MM.1S (cell line): ENCODE data around the gene MKRN2.

Experiments
- DNase-seq: peaks from one replicate; pipeline ENCODE4 v3.0.0-alpha.2; 2015
- H2AFZ ChIP-seq: fragments of 300-600 bp; sonication (generic); 2 replicates; pipeline ENCODE4 v1.6.0; 2016; ENCODE audit warnings: antibody characterized with exemption, low read length
- H3F3A ChIP-seq: fragments of 300-600 bp; sonication (generic); 2 replicates; pipeline ENCODE4 v1.6.1; 2016; ENCODE audit warnings: mild to moderate bottlenecking, antibody characterized with exemption, low read length, moderate library complexity, mixed read lengths; ENCODE audit not compliant: insufficient read depth
- H3K27ac ChIP-seq: fragments of 300-600 bp; sonication (generic); 2 replicates; pipeline ENCODE4 v1.5.1; 2016; ENCODE audit warnings: mild to moderate bottlenecking, low read length
- H3K27me3 ChIP-seq: fragments of 300-600 bp; sonication (generic); replicated peaks from 2 replicates; pipeline ENCODE4 v1.6.0; 2016; ENCODE audit warnings: low read length; ENCODE audit not compliant: insufficient read depth
- H3K36me3 ChIP-seq: fragments of 300-600 bp; sonication (generic); replicated peaks from 2 replicates; pipeline ENCODE4 v1.6.1; 2016; ENCODE audit warnings: mild to moderate bottlenecking, low read length, mixed read lengths; ENCODE audit not compliant: insufficient read depth
- H3K4me1 ChIP-seq: fragments of 300-600 bp; sonication (generic); 2 replicates; pipeline ENCODE4 v1.6.1; 2016; ENCODE audit warnings: low read length, mixed read lengths
- H3K4me2 ChIP-seq: fragments of 300-600 bp; sonication (generic); 2 replicates; pipeline ENCODE4 v1.6.0; 2016; ENCODE audit warnings: low read depth, low read length
- H3K4me3 ChIP-seq: fragments of 300-600 bp; sonication (generic); 2 replicates; pipeline ENCODE4 v1.5.1; 2016; ENCODE audit warnings: low read length, mixed read lengths
- H3K79me2 ChIP-seq: fragments of 300-600 bp; sonication (generic); 2 replicates; pipeline ENCODE4 v1.6.1; 2016; ENCODE audit warnings: mixed run types, low read length, mixed read lengths
- H3K9ac ChIP-seq: fragments of 300-600 bp; sonication (generic); 2 replicates; pipeline ENCODE4 v1.6.1; 2016; ENCODE audit warnings: low read length, mixed read lengths
- H3K9me2 ChIP-seq: fragments of 300-600 bp; sonication (generic); replicated peaks from 2 replicates; pipeline ENCODE4 v1.6.1; 2016; ENCODE audit warnings: mild to moderate bottlenecking, low read length, mixed read lengths; ENCODE audit not compliant: insufficient read depth
- H3K9me3 ChIP-seq: fragments of 300-600 bp; sonication (generic); replicated peaks from 2 replicates; pipeline ENCODE4 v1.6.1; 2016; ENCODE audit warnings: mild to moderate bottlenecking, low read length, mixed read lengths; ENCODE audit not compliant: insufficient read depth
- H4K20me1 ChIP-seq: fragments of 300-600 bp; sonication (generic); 2 replicates; pipeline ENCODE4 v1.6.1; 2016; ENCODE audit warnings: mild to moderate bottlenecking, low read length, moderate library complexity, mixed read lengths; ENCODE audit not compliant: insufficient read depth
- EZH2 ChIP-seq: fragments of 300-600 bp; sonication (generic); optimal IDR thresholded peaks from 2 replicates; pipeline ENCODE3; 2017; ENCODE audit warnings: low read depth, mild to moderate bottlenecking, antibody characterized with exemption, low read length, mixed read lengths
- EZH2phosphoT487 ChIP-seq: fragments of 300-600 bp; sonication (generic); IDR thresholded peaks from 2 replicates; pipeline ENCODE4 v1.6.1; 2018; ENCODE audit warnings: antibody characterized with exemption, low read length
- TF ChIP-seq, protein P1 (sequence below): fragments of 300-600 bp; sonication (generic); IDR thresholded peaks from 2 replicates; pipeline ENCODE4 v1.5.1; 2016; ENCODE audit warnings: antibody characterized with exemption, low read length, mixed read lengths

The MKRN2 gene

DNA sequence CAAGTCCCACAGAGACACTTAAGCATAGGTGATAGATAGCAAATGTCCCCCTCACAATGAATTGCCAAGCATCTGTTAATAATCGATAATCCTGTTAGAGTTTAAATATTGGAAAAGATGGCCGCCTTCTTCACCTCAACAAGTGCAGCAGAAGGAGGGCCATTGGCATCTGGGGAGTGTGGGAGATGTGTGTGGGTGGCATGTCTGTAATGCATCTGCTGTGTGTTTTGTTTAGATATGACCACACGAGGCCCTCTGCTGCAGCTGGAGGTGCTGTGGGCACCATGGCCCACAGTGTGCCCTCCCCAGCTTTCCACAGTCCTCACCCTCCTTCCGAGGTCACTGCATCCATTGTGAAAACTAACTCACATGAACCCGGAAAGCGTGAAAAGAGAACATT lies 12.9 kb downstream of the MKRN2 start:
- Histone ChIP-seq H3K9me3 (no peaks in the 10 kb centered on the region), H3K4me1 (peaks cover 13% of the 10 kb centered on the region), H3K27me3 (no peaks in the 10 kb centered on the region), H3K9me2 (no peaks in the 10 kb centered on the region), H2AFZ (no peak overlapping the region), H3K79me2 (peaks cover 47% of the 10 kb centered on the region), H4K20me1 (peaks cover under 1% of the 10 kb centered on the region; the same call in 1 of the 2 replicates), H3K4me2 (no peak overlapping the region), H3K4me3 (no peak overlapping the region), H3F3A (peaks cover 8% of the 10 kb centered on the region), H3K9ac (no peak overlapping the region), H3K27ac (no peak overlapping the region), H3K36me3 (0 out of 2 replicates have a peak, but pooled peaks cover 5% of the 10 kb centered on the region)
- TF ChIP-seq EZH2 = no peak
- TF ChIP-seq EZH2phosphoT487 = no peak
- TF ChIP-seq, protein P1, sequence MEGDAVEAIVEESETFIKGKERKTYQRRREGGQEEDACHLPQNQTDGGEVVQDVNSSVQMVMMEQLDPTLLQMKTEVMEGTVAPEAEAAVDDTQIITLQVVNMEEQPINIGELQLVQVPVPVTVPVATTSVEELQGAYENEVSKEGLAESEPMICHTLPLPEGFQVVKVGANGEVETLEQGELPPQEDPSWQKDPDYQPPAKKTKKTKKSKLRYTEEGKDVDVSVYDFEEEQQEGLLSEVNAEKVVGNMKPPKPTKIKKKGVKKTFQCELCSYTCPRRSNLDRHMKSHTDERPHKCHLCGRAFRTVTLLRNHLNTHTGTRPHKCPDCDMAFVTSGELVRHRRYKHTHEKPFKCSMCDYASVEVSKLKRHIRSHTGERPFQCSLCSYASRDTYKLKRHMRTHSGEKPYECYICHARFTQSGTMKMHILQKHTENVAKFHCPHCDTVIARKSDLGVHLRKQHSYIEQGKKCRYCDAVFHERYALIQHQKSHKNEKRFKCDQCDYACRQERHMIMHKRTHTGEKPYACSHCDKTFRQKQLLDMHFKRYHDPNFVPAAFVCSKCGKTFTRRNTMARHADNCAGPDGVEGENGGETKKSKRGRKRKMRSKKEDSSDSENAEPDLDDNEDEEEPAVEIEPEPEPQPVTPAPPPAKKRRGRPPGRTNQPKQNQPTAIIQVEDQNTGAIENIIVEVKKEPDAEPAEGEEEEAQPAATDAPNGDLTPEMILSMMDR = no peak
- no peak for DNase-seq

- Histone ChIP-seq H3K9ac (no peak overlapping the region), H3K9me3 (no peaks in the 10 kb centered on the region), H2AFZ (no peak overlapping the region), H3K27me3 (no peaks in the 10 kb centered on the region), H3K36me3 (0 out of 2 replicates have a peak, but pooled peaks cover 5% of the 10 kb centered on the region), H3K4me3 (no peak overlapping the region), H3K27ac (no peak overlapping the region), H4K20me1 (no peaks in the 10 kb centered on the region), H3K9me2 (no peaks in the 10 kb centered on the region), H3F3A (no peaks in the 10 kb centered on the region), H3K79me2 (peaks cover 26% of the 10 kb centered on the region), H3K4me1 (0 out of 2 replicates have a peak, but pooled peaks cover under 1% of the 10 kb centered on the region), H3K4me2 (no peak overlapping the region)
- no peak for TF ChIP-seq EZH2
- TF ChIP-seq, protein P1 = no peak
- TF ChIP-seq EZH2phosphoT487 = no peak
- no peak for DNase-seq
Observed at GRCh38 chr3:12571986-12572385, 15.1 kb downstream of the MKRN2 start.

DNA sequence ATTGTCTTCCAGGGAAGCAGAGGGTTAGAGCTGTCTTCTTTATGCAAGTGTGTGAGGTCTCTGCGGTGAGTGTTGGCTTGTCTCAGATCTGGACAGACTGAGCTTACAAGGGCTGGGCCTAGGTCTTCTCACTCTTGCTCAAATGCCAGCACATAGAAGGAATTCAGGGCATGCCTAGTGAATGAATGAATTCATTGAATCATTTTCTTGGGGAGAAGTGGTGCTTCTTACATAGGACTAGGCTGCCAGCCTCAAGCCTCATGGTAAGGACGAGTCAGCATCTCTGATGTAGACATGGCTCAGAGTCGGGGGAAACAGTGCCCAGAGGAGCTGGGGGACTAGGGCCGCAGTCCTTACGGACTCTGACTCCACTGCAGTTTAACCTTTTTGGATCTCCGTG lies 17.2 kb downstream of the MKRN2 start:
- Histone ChIP-seq H3K4me3 (no peak overlapping the region), H3K27ac (no peak overlapping the region), H3K4me1 (no peaks in the 10 kb centered on the region), H3K9ac (no peak overlapping the region), H3K79me2 (peaks cover 6% of the 10 kb centered on the region; the same call in 1 of the 2 replicates), H4K20me1 (no peaks in the 10 kb centered on the region), H3K36me3 (0 out of 2 replicates have a peak, but pooled peaks cover 5% of the 10 kb centered on the region), H2AFZ (no peak overlapping the region), H3F3A (no peaks in the 10 kb centered on the region), H3K9me3 (no peaks in the 10 kb centered on the region), H3K4me2 (no peak overlapping the region), H3K27me3 (no peaks in the 10 kb centered on the region), H3K9me2 (no peaks in the 10 kb centered on the region)
- no peak for DNase-seq
- no peak for TF ChIP-seq EZH2
- TF ChIP-seq, protein P1 = no peak
